SK-N-SH treated with all-trans-retinoic acid at 6 μM for 48 hours (cell line): ENCODE measurements around the gene CD151.
A peak's percentile ranks its signal among the peaks of the same experiment; 100 is the strongest.

ENCODE experiments used
- ATAC-seq: fragments of 200-7000 bp; cut with Tn5 transposase; 3 replicates; pipeline ENCODE4 v1.9.1; 2020; ENCODE audit warnings: mild to moderate bottlenecking, moderate library complexity
- ARNTL ChIP-seq: fragments of 450-650 bp; formaldehyde crosslinking; IDR thresholded peaks from 2 replicates; pipeline ENCODE4 v1.5.0; 2020; ENCODE audit warnings: low read depth, mild to moderate bottlenecking, moderate library complexity, borderline replicate concordance
- BACH2 ChIP-seq: fragments of 250-450 bp; sonication (Bioruptor Pico); IDR thresholded peaks from 2 replicates; pipeline ENCODE4 v1.9.0; 2021; ENCODE audit warnings: mild to moderate bottlenecking, borderline replicate concordance
- ESRRG ChIP-seq: fragments of 250-450 bp; sonication (Bioruptor Pico); IDR thresholded peaks from 2 replicates; pipeline ENCODE4 v1.6.1; 2021; ENCODE audit warnings: mild to moderate bottlenecking
- ISL1 ChIP-seq: fragments of 250-450 bp; sonication (Bioruptor Pico); IDR thresholded peaks from 2 replicates; pipeline ENCODE4 v2.1.2; 2022; ENCODE audit warnings: mild to moderate bottlenecking, moderate library complexity
- OSR1 ChIP-seq: fragments of 250-450 bp; sonication (Bioruptor Pico); IDR thresholded peaks from 2 replicates; pipeline ENCODE4 v1.8.0; 2022; ENCODE audit warnings: moderate library complexity, mild to moderate bottlenecking, inconsistent platforms
- RARB ChIP-seq: fragments of 250-450 bp; sonication (Bioruptor Pico); IDR thresholded peaks from 2 replicates; pipeline ENCODE4 v1.8.0; 2021; ENCODE audit warnings: mild to moderate bottlenecking, moderate library complexity
- SNAI2 ChIP-seq: fragments of 250-450 bp; sonication (Bioruptor Pico); IDR thresholded peaks from 2 replicates; pipeline ENCODE4 v1.5.0; 2020; ENCODE audit warnings: mild to moderate bottlenecking, moderate library complexity
- TCF4 ChIP-seq: fragments of 250-450 bp; sonication (Bioruptor Pico); IDR thresholded peaks from 2 replicates; pipeline ENCODE4 v1.8.0; 2021; ENCODE audit warnings: mild to moderate bottlenecking, moderate library complexity, borderline replicate concordance
- TOX ChIP-seq: fragments of 250-450 bp; sonication (Bioruptor Pico); IDR thresholded peaks from 2 replicates; pipeline ENCODE4 v1.8.0; 2021; ENCODE audit warnings: mild to moderate bottlenecking, moderate library complexity, borderline replicate concordance
- ZC3H10 ChIP-seq: fragments of 250-450 bp; sonication (Bioruptor Pico); IDR thresholded peaks from 2 replicates; pipeline ENCODE4 v1.5.1; 2021; ENCODE audit warnings: mild to moderate bottlenecking, moderate library complexity
- ZNF565 ChIP-seq: fragments of 450-650 bp; formaldehyde crosslinking; conservative IDR thresholded peaks from 2 replicates; pipeline ENCODE4 v1.5.0; 2020; ENCODE audit warnings: low read depth, mild to moderate bottlenecking, moderate library complexity
- ZNF70 ChIP-seq: fragments of 450-650 bp; formaldehyde crosslinking; IDR thresholded peaks from 2 replicates; pipeline ENCODE4 v1.5.0; 2020; ENCODE audit warnings: mild to moderate bottlenecking, moderate library complexity
- ZNF8 ChIP-seq: fragments of 450-650 bp; formaldehyde crosslinking; IDR thresholded peaks from 2 replicates; pipeline ENCODE4 v1.5.0; 2020; ENCODE audit warnings: mild to moderate bottlenecking, moderate library complexity
- TF ChIP-seq, protein P1 (sequence below): fragments of 250-450 bp; sonication (Bioruptor Pico); IDR thresholded peaks from 2 replicates; pipeline ENCODE4 v1.8.0; 2021; ENCODE audit warnings: low read depth, mild to moderate bottlenecking, moderate library complexity, borderline replicate concordance
- TF ChIP-seq, protein P2 (sequence below): fragments of 250-450 bp; sonication (Bioruptor Pico); IDR thresholded peaks from 2 replicates; pipeline ENCODE4 v1.8.0; 2020; ENCODE audit warnings: mild to moderate bottlenecking, moderate library complexity, borderline replicate concordance
- TF ChIP-seq, protein P3 (sequence below): fragments of 250-450 bp; sonication (Bioruptor Pico); IDR thresholded peaks from 2 replicates; pipeline ENCODE4 v1.5.0; 2020; ENCODE audit warnings: mild to moderate bottlenecking, moderate library complexity
- TF ChIP-seq, protein P4 (sequence below): fragments of 250-450 bp; sonication (Bioruptor Pico); IDR thresholded peaks from 2 replicates; pipeline ENCODE4 v1.5.1; 2021; ENCODE audit warnings: mild to moderate bottlenecking, moderate library complexity

CD151 gene

DNA sequence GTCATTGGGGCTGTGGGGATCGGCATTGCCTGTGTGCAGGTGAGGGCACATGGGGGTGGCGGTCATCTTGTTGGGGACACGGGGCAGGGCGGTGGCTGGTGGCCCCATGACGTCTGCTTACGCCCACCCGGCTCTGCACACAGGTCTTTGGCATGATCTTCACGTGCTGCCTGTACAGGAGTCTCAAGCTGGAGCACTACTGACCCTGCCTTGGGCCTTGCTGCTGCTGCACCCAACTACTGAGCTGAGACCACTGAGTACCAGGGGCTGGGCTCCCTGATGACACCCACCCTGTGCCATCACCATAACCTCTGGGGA, 5.2 kb downstream of the CD151 start:
- TF ChIP-seq, protein P1, sequence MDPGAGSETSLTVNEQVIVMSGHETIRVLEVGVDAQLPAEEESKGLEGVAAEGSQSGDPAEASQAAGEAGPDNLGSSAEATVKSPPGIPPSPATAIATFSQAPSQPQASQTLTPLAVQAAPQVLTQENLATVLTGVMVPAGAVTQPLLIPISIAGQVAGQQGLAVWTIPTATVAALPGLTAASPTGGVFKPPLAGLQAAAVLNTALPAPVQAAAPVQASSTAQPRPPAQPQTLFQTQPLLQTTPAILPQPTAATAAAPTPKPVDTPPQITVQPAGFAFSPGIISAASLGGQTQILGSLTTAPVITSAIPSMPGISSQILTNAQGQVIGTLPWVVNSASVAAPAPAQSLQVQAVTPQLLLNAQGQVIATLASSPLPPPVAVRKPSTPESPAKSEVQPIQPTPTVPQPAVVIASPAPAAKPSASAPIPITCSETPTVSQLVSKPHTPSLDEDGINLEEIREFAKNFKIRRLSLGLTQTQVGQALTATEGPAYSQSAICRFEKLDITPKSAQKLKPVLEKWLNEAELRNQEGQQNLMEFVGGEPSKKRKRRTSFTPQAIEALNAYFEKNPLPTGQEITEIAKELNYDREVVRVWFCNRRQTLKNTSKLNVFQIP (CRISPR knock-in tag), result no peak
- TF ChIP-seq BACH2 (CRISPR knock-in tag), result no peak
- no peak for TF ChIP-seq SNAI2 (CRISPR knock-in tag)
- TF ChIP-seq, protein P2, sequence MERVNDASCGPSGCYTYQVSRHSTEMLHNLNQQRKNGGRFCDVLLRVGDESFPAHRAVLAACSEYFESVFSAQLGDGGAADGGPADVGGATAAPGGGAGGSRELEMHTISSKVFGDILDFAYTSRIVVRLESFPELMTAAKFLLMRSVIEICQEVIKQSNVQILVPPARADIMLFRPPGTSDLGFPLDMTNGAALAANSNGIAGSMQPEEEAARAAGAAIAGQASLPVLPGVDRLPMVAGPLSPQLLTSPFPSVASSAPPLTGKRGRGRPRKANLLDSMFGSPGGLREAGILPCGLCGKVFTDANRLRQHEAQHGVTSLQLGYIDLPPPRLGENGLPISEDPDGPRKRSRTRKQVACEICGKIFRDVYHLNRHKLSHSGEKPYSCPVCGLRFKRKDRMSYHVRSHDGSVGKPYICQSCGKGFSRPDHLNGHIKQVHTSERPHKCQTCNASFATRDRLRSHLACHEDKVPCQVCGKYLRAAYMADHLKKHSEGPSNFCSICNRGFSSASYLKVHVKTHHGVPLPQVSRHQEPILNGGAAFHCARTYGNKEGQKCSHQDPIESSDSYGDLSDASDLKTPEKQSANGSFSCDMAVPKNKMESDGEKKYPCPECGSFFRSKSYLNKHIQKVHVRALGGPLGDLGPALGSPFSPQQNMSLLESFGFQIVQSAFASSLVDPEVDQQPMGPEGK (CRISPR knock-in tag), result no peak
- TF ChIP-seq ESRRG (CRISPR knock-in tag), result no peak
- TF ChIP-seq, protein P3, sequence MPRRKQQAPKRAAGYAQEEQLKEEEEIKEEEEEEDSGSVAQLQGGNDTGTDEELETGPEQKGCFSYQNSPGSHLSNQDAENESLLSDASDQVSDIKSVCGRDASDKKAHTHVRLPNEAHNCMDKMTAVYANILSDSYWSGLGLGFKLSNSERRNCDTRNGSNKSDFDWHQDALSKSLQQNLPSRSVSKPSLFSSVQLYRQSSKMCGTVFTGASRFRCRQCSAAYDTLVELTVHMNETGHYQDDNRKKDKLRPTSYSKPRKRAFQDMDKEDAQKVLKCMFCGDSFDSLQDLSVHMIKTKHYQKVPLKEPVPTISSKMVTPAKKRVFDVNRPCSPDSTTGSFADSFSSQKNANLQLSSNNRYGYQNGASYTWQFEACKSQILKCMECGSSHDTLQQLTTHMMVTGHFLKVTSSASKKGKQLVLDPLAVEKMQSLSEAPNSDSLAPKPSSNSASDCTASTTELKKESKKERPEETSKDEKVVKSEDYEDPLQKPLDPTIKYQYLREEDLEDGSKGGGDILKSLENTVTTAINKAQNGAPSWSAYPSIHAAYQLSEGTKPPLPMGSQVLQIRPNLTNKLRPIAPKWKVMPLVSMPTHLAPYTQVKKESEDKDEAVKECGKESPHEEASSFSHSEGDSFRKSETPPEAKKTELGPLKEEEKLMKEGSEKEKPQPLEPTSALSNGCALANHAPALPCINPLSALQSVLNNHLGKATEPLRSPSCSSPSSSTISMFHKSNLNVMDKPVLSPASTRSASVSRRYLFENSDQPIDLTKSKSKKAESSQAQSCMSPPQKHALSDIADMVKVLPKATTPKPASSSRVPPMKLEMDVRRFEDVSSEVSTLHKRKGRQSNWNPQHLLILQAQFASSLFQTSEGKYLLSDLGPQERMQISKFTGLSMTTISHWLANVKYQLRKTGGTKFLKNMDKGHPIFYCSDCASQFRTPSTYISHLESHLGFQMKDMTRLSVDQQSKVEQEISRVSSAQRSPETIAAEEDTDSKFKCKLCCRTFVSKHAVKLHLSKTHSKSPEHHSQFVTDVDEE (CRISPR knock-in tag), result no peak
- TF ChIP-seq TCF4, result no peak
- TF ChIP-seq OSR1 (CRISPR knock-in tag), result no peak
- TF ChIP-seq ZNF565 (CRISPR knock-in tag), result no peak
- TF ChIP-seq, all 23 proteins: peak for 0
- no peak for ATAC-seq

DNA sequence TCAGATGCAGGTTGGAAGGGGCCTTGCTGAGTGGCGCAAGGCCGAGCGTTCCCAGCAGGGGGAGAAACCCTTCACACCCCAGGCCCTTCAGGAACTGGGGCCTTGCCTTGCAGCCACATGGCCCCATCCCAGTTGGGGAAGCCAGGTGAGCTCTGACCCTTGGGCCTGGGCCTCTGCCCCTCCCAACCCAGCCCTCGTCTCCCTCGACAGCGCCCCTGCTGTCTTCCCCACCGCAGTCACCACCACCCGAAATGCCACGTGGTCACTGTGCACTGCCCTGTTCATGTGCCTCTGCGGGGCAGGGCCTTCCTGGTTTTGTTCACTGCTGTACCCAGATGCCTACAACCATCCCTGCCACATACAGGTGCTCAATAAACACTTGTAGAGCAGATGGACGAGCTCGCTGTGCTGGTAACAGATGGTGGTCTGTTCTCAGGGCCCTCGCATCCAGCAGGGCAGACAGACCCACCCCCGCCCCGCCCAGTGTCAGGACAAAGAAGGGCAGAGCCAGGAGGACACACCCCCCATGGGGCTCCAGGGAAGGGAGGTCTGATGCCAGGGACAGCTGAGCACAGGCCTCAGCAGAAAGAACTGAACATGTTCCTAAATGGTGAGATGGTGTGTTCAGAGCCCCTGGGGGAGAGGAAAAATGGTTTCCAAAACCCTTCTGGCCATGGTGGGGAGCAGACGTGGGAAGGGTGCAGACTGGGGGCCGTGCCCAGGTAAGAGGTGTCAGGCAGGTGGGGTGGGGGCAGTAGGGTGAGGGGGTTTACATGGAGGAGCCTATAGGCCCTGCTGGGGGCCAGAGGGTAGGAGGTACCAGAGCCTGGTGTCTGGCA, 5.9 kb downstream of the CD151 start:
- 0 out of 3 replicates have a peak, but pooled peaks have one; percentile 4 for ATAC-seq
- TF ChIP-seq ZNF565 (CRISPR knock-in tag) (no peak), ZC3H10 (no peak), OSR1 (CRISPR knock-in tag) (no peak), ZNF70 (CRISPR knock-in tag) (no peak), ISL1 (CRISPR knock-in tag) (no peak), TOX (CRISPR knock-in tag) (no peak), ARNTL (CRISPR knock-in tag) (no peak), ZNF8 (CRISPR knock-in tag) (no peak), RARB (no peak), BACH2 (CRISPR knock-in tag) (no peak), SNAI2 (CRISPR knock-in tag) (no peak)
- TF ChIP-seq, protein P4, sequence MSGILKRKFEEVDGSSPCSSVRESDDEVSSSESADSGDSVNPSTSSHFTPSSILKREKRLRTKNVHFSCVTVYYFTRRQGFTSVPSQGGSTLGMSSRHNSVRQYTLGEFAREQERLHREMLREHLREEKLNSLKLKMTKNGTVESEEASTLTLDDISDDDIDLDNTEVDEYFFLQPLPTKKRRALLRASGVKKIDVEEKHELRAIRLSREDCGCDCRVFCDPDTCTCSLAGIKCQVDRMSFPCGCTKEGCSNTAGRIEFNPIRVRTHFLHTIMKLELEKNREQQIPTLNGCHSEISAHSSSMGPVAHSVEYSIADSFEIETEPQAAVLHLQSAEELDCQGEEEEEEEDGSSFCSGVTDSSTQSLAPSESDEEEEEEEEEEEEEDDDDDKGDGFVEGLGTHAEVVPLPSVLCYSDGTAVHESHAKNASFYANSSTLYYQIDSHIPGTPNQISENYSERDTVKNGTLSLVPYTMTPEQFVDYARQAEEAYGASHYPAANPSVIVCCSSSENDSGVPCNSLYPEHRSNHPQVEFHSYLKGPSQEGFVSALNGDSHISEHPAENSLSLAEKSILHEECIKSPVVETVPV (CRISPR knock-in tag), result no peak
- TF ChIP-seq, protein P2 (CRISPR knock-in tag), result no peak

DNA sequence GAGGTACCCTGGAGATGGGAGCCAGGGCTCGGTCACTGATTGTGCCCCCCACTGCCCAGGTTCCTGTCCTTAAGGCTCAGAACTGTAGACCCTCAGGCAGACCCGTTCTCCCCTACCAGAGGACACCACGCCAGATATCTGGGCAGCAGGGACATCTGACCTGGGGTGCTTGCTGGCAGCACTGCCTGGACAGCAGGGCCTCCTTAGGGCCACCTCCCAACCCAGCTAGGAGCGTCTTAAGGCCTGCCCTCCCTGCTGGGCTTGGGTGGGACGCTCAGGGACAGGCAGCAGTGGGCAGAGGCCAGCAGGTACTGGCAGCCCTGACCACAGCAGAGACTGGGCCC, 6.5 kb downstream of the CD151 start:
- no peak for TF ChIP-seq ZNF565 (CRISPR knock-in tag)
- TF ChIP-seq TCF4, result no peak
- TF ChIP-seq ZC3H10, result no peak
- no peak for TF ChIP-seq ZNF70 (CRISPR knock-in tag)
- no peak for TF ChIP-seq TOX (CRISPR knock-in tag)
- no peak for TF ChIP-seq ESRRG (CRISPR knock-in tag)
- TF ChIP-seq, protein P2 (CRISPR knock-in tag), result no peak
- TF ChIP-seq OSR1 (CRISPR knock-in tag), result no peak
- no peak for TF ChIP-seq SNAI2 (CRISPR knock-in tag)
- no peak for TF ChIP-seq ZNF8 (CRISPR knock-in tag)
- no peak for TF ChIP-seq RARB
- ATAC-seq, result no peak
